Measurements from ENCODE around the gene PALMD.

PALMD gene

DNA sequence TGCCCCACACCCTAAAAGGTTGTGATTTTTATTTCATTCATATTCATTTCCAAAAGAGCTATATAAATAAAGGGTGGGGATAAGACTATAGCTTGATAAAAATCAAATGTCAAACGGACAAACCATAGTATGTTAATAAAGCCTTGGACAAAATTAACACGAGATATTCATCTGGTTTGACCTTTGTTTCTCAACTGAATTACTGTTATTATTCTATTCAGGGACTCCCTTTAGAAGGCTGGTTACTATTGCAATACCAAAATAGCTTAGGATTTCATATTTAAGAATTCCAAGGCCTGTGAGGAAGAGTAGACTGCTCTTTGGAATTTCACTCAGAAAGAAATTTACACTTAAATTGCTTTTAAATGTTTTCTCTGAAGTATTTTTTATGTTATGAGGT lies 10.2 kb upstream of the PALMD start:
- H3K36me3 ChIP-seq (ENCODE audit: control insufficient read depth, insufficient read depth, low read length): no peaks in the 10 kb centered on the region
- no peak overlapping the region for H3K27ac ChIP-seq (ENCODE audit: low read depth, low read length, severe bottlenecking)
- no peak overlapping the region for H3K4me3 ChIP-seq (ENCODE audit: extremely low read depth, insufficient read depth, low read length, poor library complexity, severe bottlenecking)
- no peaks in the 10 kb centered on the region for H3K4me1 ChIP-seq (ENCODE audit: control insufficient read depth, insufficient read depth, low read length, poor library complexity, severe bottlenecking)
- no peaks in the 10 kb centered on the region for H3K9me3 ChIP-seq (ENCODE audit: control insufficient read depth, low read length)
- WGBS, 2 experiments (ENCODE audit: insufficient coverage in 2 of 2): no CpG with 5 or more reads among the region's 2 CpGs

DNA sequence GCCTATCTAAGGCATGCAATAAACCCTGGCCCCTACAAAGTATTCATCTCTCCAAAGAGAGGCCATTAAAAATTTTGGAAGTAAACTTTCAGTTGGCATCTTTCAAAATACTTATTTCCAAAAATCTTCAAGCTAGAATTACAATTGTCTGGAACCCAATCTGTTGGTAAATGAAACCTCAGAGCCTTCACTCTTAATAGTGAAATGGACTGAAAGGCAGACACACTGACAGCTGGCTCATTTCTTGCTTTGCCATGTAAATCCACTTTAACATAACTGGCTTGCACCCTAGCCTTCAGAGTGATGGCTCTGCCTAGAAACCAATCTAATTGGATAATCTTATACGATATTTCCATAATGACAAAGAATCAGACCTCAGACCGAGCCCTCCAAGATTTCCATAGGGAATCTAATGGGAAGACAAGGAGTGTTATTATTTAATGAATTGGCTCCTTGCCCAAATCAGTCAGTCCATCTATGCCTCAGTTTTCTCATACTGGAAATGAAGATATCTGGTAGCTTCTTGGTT lies 9.2 kb upstream of the PALMD start:
- 90% methylated on average over 2 of the region's 2 CpGs; no CpG with 5 or more reads in 1 of the 2 experiments for WGBS, 2 experiments (ENCODE audit: insufficient coverage in 2 of 2)
- Histone ChIP-seq H3K27ac (ENCODE audit: low read depth, low read length, severe bottlenecking) (no peak overlapping the region), H3K36me3 (ENCODE audit: control insufficient read depth, insufficient read depth, low read length) (no peaks in the 10 kb centered on the region), H3K9me3 (ENCODE audit: control insufficient read depth, low read length) (no peaks in the 10 kb centered on the region), H3K4me3 (ENCODE audit: extremely low read depth, insufficient read depth, low read length, poor library complexity, severe bottlenecking) (no peak overlapping the region), H3K4me1 (ENCODE audit: control insufficient read depth, insufficient read depth, low read length, poor library complexity, severe bottlenecking) (no peaks in the 10 kb centered on the region)

DNA sequence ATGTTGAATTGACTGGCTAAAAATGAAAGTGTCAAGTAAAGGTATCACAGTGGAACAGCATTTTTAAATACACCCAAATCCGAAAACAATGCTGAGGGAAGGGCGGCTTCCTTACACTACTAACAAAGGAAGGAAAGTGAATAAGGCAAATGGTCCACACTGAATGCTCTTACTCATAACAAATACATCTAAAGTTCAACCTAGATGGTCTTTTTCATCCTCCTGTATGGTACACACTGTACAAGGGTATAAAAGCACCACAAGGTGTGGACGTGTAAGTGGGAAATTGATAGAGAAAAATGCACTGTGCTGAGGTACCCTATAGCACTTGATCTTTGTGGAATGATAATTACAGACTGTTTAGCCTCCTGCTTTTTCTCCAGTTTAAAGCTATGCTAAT lies 7.1 kb upstream of the PALMD start:
- WGBS, 2 experiments (ENCODE audit: insufficient coverage in 2 of 2): 80% methylated on average over 1 of the region's 3 CpGs; no CpG with 5 or more reads in 1 of the 2 experiments
- Histone ChIP-seq H3K4me1 (ENCODE audit: control insufficient read depth, insufficient read depth, low read length, poor library complexity, severe bottlenecking) (no peaks in the 10 kb centered on the region), H3K36me3 (ENCODE audit: control insufficient read depth, insufficient read depth, low read length) (no peaks in the 10 kb centered on the region), H3K9me3 (ENCODE audit: control insufficient read depth, low read length) (no peaks in the 10 kb centered on the region), H3K27ac (ENCODE audit: low read depth, low read length, severe bottlenecking) (no peak overlapping the region), H3K4me3 (ENCODE audit: extremely low read depth, insufficient read depth, low read length, poor library complexity, severe bottlenecking) (no peak overlapping the region)

DNA sequence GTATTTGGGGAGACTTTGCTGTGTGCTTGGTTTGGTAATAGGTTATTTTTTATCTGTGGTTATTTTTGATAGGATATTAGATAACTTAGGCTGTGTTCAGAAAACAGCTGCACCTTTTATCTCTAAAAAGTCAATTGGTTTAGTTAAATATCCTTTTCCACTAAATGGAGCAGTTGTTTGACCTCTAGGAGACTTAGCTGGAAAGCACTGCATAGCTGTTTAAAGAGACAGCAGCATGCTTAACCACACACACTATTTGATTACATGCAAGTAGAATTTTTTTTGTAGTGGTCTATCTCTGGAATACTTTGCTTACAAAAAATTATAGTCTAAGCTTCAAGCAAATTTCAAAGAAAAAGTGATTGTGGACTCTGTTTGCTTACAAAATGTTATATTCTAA lies 6.5 kb upstream of the PALMD start:
- Histone ChIP-seq H3K4me3 (ENCODE audit: extremely low read depth, insufficient read depth, low read length, poor library complexity, severe bottlenecking) (no peak overlapping the region), H3K36me3 (ENCODE audit: control insufficient read depth, insufficient read depth, low read length) (no peaks in the 10 kb centered on the region), H3K4me1 (ENCODE audit: control insufficient read depth, insufficient read depth, low read length, poor library complexity, severe bottlenecking) (no peaks in the 10 kb centered on the region), H3K9me3 (ENCODE audit: control insufficient read depth, low read length) (no peaks in the 10 kb centered on the region), H3K27ac (ENCODE audit: low read depth, low read length, severe bottlenecking) (no peak overlapping the region)

DNA sequence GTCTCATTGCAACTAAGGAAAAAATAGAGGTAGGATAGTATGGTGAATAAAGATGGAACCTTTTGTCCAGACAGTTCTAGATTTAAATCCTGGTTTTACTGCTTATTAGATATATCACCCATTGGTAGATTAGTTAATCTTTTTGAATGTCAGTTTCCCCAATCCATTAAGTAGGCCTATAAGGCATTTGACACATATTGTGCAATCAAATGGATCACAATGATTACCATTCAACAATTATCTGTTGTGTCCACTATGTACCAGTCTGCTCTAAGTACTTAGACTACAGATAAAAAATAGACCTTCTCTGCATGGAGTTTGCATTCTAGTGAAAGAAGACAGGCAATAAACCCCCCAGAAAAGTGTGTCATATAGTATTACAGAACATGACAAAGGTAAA lies 6.0 kb upstream of the PALMD start:
- Histone ChIP-seq H3K4me3 (ENCODE audit: extremely low read depth, insufficient read depth, low read length, poor library complexity, severe bottlenecking) (no peak overlapping the region), H3K9me3 (ENCODE audit: control insufficient read depth, low read length) (no peaks in the 10 kb centered on the region), H3K4me1 (ENCODE audit: control insufficient read depth, insufficient read depth, low read length, poor library complexity, severe bottlenecking) (peaks cover 3% of the 10 kb centered on the region), H3K36me3 (ENCODE audit: control insufficient read depth, insufficient read depth, low read length) (no peaks in the 10 kb centered on the region), H3K27ac (ENCODE audit: low read depth, low read length, severe bottlenecking) (no peak overlapping the region)

DNA sequence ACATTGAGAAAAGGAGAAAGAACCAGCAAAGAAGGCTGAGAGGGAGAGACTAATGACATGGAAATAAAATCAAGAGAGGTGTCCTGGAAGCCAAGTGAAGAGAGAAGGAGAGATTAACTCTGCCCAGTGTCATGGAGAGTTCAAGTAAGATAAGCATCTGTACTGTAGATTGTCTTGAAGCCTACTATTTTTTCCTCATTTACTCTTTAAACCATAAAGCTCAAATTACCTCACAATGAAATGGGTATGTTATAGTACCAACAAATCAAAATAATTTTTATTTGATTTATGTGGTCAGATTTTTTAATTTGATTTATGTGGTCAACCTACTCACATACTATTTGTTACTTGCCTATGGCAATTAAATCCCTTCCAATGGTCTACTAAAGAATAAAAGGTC lies 5.2 kb upstream of the PALMD start:
- peaks cover 11% of the 10 kb centered on the region for H3K4me1 ChIP-seq (ENCODE audit: control insufficient read depth, insufficient read depth, low read length, poor library complexity, severe bottlenecking)
- H3K36me3 ChIP-seq (ENCODE audit: control insufficient read depth, insufficient read depth, low read length): no peaks in the 10 kb centered on the region
- H3K9me3 ChIP-seq (ENCODE audit: control insufficient read depth, low read length): no peaks in the 10 kb centered on the region
- H3K27ac ChIP-seq (ENCODE audit: low read depth, low read length, severe bottlenecking): no peak overlapping the region
- H3K4me3 ChIP-seq (ENCODE audit: extremely low read depth, insufficient read depth, low read length, poor library complexity, severe bottlenecking): no peak overlapping the region

DNA sequence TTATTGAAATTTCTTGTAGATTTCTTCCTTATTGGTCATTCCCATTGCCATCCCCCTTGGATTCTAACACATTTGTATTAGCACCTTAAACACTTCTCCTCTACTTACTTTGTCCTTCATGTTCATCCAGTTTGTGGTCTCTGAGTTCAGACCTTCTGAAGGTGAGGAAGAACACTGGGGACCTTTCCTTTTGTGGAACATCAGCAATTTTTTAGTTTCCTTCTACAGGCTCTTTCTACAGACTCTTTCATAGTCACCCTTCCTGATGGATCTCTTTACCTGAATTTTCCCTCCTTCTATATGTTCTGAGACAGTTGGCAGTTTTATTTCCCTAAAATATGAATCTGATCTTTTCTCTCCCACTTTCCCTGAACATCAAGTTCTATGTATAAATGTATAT lies 4.4 kb upstream of the PALMD start:
- H3K4me3 ChIP-seq (ENCODE audit: extremely low read depth, insufficient read depth, low read length, poor library complexity, severe bottlenecking): no peak overlapping the region
- no peaks in the 10 kb centered on the region for H3K9me3 ChIP-seq (ENCODE audit: control insufficient read depth, low read length)
- H3K4me1 ChIP-seq (ENCODE audit: control insufficient read depth, insufficient read depth, low read length, poor library complexity, severe bottlenecking): peaks cover 12% of the 10 kb centered on the region
- H3K27ac ChIP-seq (ENCODE audit: low read depth, low read length, severe bottlenecking): no peak overlapping the region
- H3K36me3 ChIP-seq (ENCODE audit: control insufficient read depth, insufficient read depth, low read length): no peaks in the 10 kb centered on the region

DNA sequence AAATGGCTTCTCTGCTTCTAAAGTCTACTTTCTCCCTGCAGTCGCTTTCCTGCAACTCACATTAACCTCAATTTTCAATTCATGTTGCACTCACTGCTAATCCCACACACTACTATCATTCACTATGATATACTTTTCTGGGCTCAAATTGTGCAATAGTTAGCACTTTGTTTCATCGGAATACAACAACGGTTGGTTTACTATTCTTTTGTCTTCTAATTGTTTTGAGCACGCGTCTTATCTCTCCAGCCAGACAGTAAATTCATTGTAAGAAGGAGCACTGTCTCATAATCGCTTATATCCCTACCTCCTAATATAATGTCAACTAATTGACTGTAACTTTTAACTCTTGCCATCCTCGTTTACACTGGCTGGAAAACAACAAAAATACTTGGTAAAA lies 3.9 kb upstream of the PALMD start:
- Histone ChIP-seq H3K36me3 (ENCODE audit: control insufficient read depth, insufficient read depth, low read length) (no peaks in the 10 kb centered on the region), H3K4me1 (ENCODE audit: control insufficient read depth, insufficient read depth, low read length, poor library complexity, severe bottlenecking) (peaks cover 12% of the 10 kb centered on the region), H3K27ac (ENCODE audit: low read depth, low read length, severe bottlenecking) (no peak overlapping the region), H3K4me3 (ENCODE audit: extremely low read depth, insufficient read depth, low read length, poor library complexity, severe bottlenecking) (no peak overlapping the region), H3K9me3 (ENCODE audit: control insufficient read depth, low read length) (no peaks in the 10 kb centered on the region)
- 96 to 98% methylated on average over 3 to 5 of the region's 7 CpGs for WGBS, 2 experiments (ENCODE audit: insufficient coverage in 2 of 2)

DNA sequence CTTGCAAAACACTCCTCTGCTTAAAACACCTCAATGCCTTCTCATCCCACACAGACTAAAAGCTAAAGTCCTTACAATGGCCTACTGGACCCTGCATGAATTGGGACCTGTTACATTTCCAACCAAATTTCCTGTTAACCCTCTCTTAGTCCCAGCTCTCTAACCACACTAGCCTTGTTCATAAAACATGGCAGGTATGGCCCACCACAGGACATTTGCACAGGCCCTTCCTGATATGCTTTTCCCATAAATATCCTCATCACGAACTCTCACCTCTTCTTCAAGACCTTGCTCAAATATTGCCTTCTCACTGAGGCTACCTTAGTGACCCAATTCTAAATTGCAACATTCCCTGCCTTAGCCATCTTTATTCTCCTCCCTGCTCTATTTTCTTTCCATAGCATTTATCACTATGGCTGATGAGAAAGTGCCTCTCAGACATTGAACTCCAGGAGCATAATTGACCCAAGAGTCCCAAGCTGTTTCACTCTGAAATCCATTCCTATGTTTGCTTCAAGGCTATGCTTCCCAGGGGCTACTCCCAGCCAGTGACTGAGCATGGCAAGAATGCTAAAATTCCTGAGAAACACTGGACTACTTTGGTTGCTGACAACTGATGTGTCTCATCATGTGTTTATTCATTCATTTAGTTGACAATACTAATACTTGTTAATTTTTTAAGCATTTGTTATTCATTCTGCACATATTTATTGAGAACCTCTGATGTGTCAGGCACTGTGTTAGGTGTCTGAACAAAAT lies 2.7 kb upstream of the PALMD start:
- H3K27ac ChIP-seq (ENCODE audit: low read depth, low read length, severe bottlenecking): no peak overlapping the region
- H3K4me1 ChIP-seq (ENCODE audit: control insufficient read depth, insufficient read depth, low read length, poor library complexity, severe bottlenecking): peaks cover 12% of the 10 kb centered on the region
- H3K4me3 ChIP-seq (ENCODE audit: extremely low read depth, insufficient read depth, low read length, poor library complexity, severe bottlenecking): no peak overlapping the region
- H3K9me3 ChIP-seq (ENCODE audit: control insufficient read depth, low read length): no peaks in the 10 kb centered on the region
- 73 to 100% methylated on average over 1 of the region's 1 CpG for WGBS, 2 experiments (ENCODE audit: insufficient coverage in 2 of 2)
- H3K36me3 ChIP-seq (ENCODE audit: control insufficient read depth, insufficient read depth, low read length): no peaks in the 10 kb centered on the region

DNA sequence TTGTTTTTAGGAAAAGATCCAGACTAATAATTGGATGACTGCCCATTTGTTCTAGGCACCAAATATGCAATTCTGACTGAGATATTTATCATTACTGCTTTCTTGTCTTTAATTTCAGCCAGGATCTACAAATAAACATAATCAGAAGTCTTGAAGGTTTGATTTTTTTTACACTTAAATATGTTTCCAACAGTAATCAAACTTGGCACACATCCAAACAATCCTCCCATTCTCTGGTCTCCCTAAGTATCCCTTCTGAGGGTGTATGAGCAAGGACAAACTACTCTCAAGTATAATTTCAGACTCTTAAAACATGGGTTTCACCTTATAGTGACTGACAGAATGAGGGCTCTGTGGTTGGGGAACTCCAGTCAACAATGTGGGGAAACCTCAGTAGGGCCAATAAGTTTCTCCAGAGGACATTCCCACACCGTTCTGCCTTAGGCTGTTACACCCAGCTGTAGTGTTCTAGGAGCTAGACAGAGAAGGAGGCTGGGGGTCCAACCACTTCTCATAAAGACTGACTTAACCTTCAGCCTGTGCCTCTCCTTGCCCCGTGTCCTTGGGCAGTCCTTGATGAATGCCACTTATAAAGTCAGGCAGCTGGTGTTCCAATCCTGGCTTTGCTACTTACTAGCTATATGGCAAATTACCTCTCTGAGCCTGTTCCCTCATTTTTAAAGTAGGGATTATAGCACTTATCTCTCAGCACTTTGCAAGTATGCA lies 1.5 kb upstream of the PALMD start:
- Histone ChIP-seq H3K27ac (ENCODE audit: low read depth, low read length, severe bottlenecking) (no peak overlapping the region), H3K9me3 (ENCODE audit: control insufficient read depth, low read length) (no peaks in the 10 kb centered on the region), H3K4me3 (ENCODE audit: extremely low read depth, insufficient read depth, low read length, poor library complexity, severe bottlenecking) (no peak overlapping the region), H3K4me1 (ENCODE audit: control insufficient read depth, insufficient read depth, low read length, poor library complexity, severe bottlenecking) (peaks cover 12% of the 10 kb centered on the region), H3K36me3 (ENCODE audit: control insufficient read depth, insufficient read depth, low read length) (no peaks in the 10 kb centered on the region)
- WGBS, 2 experiments (ENCODE audit: insufficient coverage in 2 of 2): 100% methylated on average over 1 to 2 of the region's 2 CpGs

DNA sequence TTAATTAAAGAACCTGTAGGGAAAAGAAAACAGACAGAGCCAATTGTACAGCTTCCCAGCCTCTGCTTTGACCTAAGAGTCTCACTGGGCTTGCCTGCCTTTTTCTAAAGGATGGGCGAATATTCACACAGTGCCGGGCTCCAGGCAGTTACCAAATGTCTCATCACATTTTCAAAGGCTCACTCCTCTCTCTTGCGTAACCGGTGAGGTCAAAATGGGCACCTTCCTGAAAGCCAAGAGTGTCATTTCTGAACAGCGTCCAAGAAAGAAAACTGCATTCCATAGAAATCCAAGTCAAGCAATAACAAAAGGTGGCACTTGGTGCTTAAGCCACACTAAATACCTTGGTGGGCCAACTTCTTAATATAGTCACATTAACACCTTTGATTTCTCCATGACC lies 710 bp upstream of the PALMD start:
- Histone ChIP-seq H3K36me3 (ENCODE audit: control insufficient read depth, insufficient read depth, low read length) (no peaks in the 10 kb centered on the region), H3K9me3 (ENCODE audit: control insufficient read depth, low read length) (no peaks in the 10 kb centered on the region), H3K27ac (ENCODE audit: low read depth, low read length, severe bottlenecking) (no peak overlapping the region), H3K4me1 (ENCODE audit: control insufficient read depth, insufficient read depth, low read length, poor library complexity, severe bottlenecking) (peaks cover 12% of the 10 kb centered on the region), H3K4me3 (ENCODE audit: extremely low read depth, insufficient read depth, low read length, poor library complexity, severe bottlenecking) (no peak overlapping the region)
- WGBS, 2 experiments (ENCODE audit: insufficient coverage in 2 of 2): 87 to 94% methylated on average over 4 of the region's 5 CpGs
